Measurements from ENCODE around the gene CAMK2B. TPM values are rescaled to one million over a fixed set of nuclear protein-coding genes. Genes with fewer than 3 reads are reported as not detected.
"Not testable (repeated sequence)": the region's sequence is repeated elsewhere in the genome, so short reads cannot be mapped to it uniquely, and the experiment has no call there.

The CAMK2B gene
- total and polyA plus RNA-seq, 5 donors from 2014 or later: not detected

DNA sequence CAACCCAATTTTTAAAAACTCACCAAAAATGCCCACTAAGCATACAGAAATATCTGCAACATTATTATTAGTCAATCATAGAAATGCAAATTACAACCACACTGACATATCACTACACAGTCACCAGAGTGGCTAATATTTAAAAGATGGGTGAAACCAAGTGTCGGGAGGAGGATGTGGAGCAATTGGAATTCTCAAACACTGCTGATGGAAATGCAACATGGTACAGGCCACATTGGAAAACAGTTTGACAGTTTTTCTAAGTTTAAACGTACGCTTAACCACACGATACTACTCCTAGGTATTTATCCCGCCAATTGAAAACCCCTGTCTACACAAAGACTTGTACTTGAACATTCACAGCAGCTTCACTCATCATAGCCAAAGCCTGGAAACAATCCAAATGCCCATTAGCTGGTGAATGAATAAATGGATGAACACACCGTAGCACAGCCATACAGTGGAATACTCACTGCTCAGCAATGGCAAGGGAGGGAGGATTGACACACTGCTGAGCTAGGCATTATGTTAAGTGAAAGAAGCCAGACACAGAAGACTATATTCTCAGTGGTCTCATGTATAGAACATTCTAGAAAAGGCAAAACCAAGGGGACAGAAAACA, 152.5 kb downstream of the CAMK2B start:
- no peaks in the 10 kb centered on the region for H3K9me3 ChIP-seq (ENCODE audit: control insufficient read depth in 2 of 2, low read length in 2 of 2)
- no peaks in the 10 kb centered on the region for H3K36me3 Mint-ChIP-seq
- H3K4me1 Mint-ChIP-seq: peaks cover 0 to under 1% (median 0%) of the 10 kb centered on the region in 4 donors
- H3K4me1 ChIP-seq (ENCODE audit: control insufficient read depth, insufficient read depth, low read length, poor library complexity, severe bottlenecking): no peaks in the 10 kb centered on the region
- ATAC-seq (ENCODE audit: low read depth in 2 of 2): no peak
- DNase-seq: no peak
- H3K27me3 Mint-ChIP-seq: peaks cover 31% of the 10 kb centered on the region
- no peak overlapping the region for H3K4me3 Mint-ChIP-seq
- H3K4me3 ChIP-seq (ENCODE audit: low read depth, low read length): no peak overlapping the region
- H3K27ac ChIP-seq (ENCODE audit: insufficient read depth, low read length, poor library complexity, severe bottlenecking): no peak overlapping the region
- peaks cover 0 to 6% (median 0%) of the 10 kb centered on the region in 7 donors for H3K9me3 Mint-ChIP-seq
- H3K36me3 ChIP-seq (ENCODE audit: control insufficient read depth, insufficient read depth, low read length): no peaks in the 10 kb centered on the region
- H3K27ac Mint-ChIP-seq: no peak overlapping the region
- no peaks in the 10 kb centered on the region for H3K27me3 ChIP-seq (ENCODE audit: control insufficient read depth, insufficient read depth, low read length)

- Mint-ChIP-seq H3K9me3 (peaks cover 0 to 6% (median 0%) of the 10 kb centered on the region in 7 donors), H3K4me1 (peaks cover 0 to 3% (median 0%) of the 10 kb centered on the region in 4 donors), H3K27ac (no peak overlapping the region), H3K4me3 (no peak overlapping the region), H3K27me3 (peaks cover 34% of the 10 kb centered on the region), H3K36me3 (no peaks in the 10 kb centered on the region)
- H3K4me1 ChIP-seq (ENCODE audit: control insufficient read depth, insufficient read depth, low read length, poor library complexity, severe bottlenecking): no peaks in the 10 kb centered on the region
- no peaks in the 10 kb centered on the region for H3K9me3 ChIP-seq (ENCODE audit: control insufficient read depth in 2 of 2, low read length in 2 of 2)
- H3K27ac ChIP-seq (ENCODE audit: insufficient read depth, low read length, poor library complexity, severe bottlenecking): no peak overlapping the region
- H3K27me3 ChIP-seq (ENCODE audit: control insufficient read depth, insufficient read depth, low read length): no peaks in the 10 kb centered on the region
- no peak overlapping the region for H3K4me3 ChIP-seq (ENCODE audit: low read depth, low read length)
- no peaks in the 10 kb centered on the region for H3K36me3 ChIP-seq (ENCODE audit: control insufficient read depth, insufficient read depth, low read length)
- DNase-seq: no peak
- ATAC-seq (ENCODE audit: low read depth in 2 of 2): no peak
These were observed 153.0 kb downstream of the CAMK2B start for GRCh38 chr7:44172352-44172751.

DNA sequence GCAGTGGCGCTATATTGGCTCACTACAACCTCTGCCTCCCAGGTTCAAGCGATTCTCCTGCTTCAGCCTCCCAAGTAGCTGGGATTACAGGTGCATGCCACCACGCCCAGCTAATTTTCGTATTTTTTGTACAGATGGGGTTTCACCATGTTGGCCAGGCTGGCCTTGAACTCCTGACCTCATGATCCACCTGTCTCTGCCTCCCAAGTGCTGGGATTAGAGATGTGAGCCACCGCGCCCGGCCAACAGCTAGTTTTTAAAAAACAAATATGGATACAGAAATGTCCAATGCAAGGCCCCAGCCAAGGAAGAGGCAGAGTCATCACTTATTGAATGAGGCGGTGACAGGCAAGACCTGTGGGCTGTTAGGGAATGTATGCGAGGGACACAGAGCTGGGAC, 153.5 kb downstream of the CAMK2B start:
- H3K4me1 Mint-ChIP-seq; DNase-seq; ATAC-seq (ENCODE audit: low read depth in 2 of 2); H3K9me3 ChIP-seq (ENCODE audit: control insufficient read depth in 2 of 2, low read length in 2 of 2); H3K4me1 ChIP-seq (ENCODE audit: control insufficient read depth, insufficient read depth, low read length, poor library complexity, severe bottlenecking); H3K27ac ChIP-seq (ENCODE audit: insufficient read depth, low read length, poor library complexity, severe bottlenecking); H3K27ac Mint-ChIP-seq; H3K4me3 Mint-ChIP-seq; H3K4me3 ChIP-seq (ENCODE audit: low read depth, low read length); H3K36me3 ChIP-seq (ENCODE audit: control insufficient read depth, insufficient read depth, low read length); H3K36me3 Mint-ChIP-seq; H3K27me3 ChIP-seq (ENCODE audit: control insufficient read depth, insufficient read depth, low read length); H3K9me3 Mint-ChIP-seq: not testable (repeated sequence)
- peaks cover 35% of the 10 kb centered on the region for H3K27me3 Mint-ChIP-seq

GRCh38 chr7:44167920-44168319, 157.5 kb downstream of the CAMK2B start:
- Histone ChIP-seq H3K4me1 (ENCODE audit: control insufficient read depth, insufficient read depth, low read length, poor library complexity, severe bottlenecking) (no peaks in the 10 kb centered on the region), H3K36me3 (ENCODE audit: control insufficient read depth, insufficient read depth, low read length) (no peaks in the 10 kb centered on the region), H3K4me3 (ENCODE audit: low read depth, low read length) (no peak overlapping the region), H3K27me3 (ENCODE audit: control insufficient read depth, insufficient read depth, low read length) (peaks cover 4% of the 10 kb centered on the region), H3K9me3 (ENCODE audit: control insufficient read depth in 2 of 2, low read length in 2 of 2) (no peaks in the 10 kb centered on the region), H3K27ac (ENCODE audit: insufficient read depth, low read length, poor library complexity, severe bottlenecking) (no peak overlapping the region)
- Mint-ChIP-seq H3K4me3 (no peak overlapping the region), H3K27me3 (peaks cover 28% of the 10 kb centered on the region), H3K27ac (no peak overlapping the region), H3K9me3 (peaks cover 0 to 7% (median 0%) of the 10 kb centered on the region in 7 donors), H3K4me1 (peaks cover 0 to 3% (median 0%) of the 10 kb centered on the region in 4 donors), H3K36me3 (no peaks in the 10 kb centered on the region)
- ATAC-seq (ENCODE audit: low read depth in 2 of 2) (no peak), DNase-seq (no peak)

Other genes starting within 250 kb of the CAMK2B start
- 38.0 TPM for gene POLM, start 243.1 kb downstream of the CAMK2B start, total RNA-seq
- gene POLM, start 243.1 kb downstream of the CAMK2B start, polyA plus RNA-seq: 10 to 100 TPM; 14.8 to 22.3 (median 20.2) TPM
- 4.1 TPM for gene AEBP1, start 221.2 kb downstream of the CAMK2B start, total RNA-seq
- gene AEBP1, start 221.2 kb downstream of the CAMK2B start, polyA plus RNA-seq: 1 to 10 TPM in 1 of 4 donors, under 1 TPM in 3; 0.51 to 1.7 (median 0.89) TPM
- 37.1 TPM for gene POLD2, start 202.0 kb downstream of the CAMK2B start, total RNA-seq
- 10 to 100 TPM; 53.3 to 59.0 (median 55.0) TPM for gene POLD2, start 202.0 kb downstream of the CAMK2B start, polyA plus RNA-seq
- not detected for gene MYL7, start 184.3 kb downstream of the CAMK2B start, total RNA-seq
- not detected for gene MYL7, start 184.3 kb downstream of the CAMK2B start, polyA plus RNA-seq
- not detected for gene GCK, start 136.2 kb downstream of the CAMK2B start, total RNA-seq
- gene GCK, start 136.2 kb downstream of the CAMK2B start, polyA plus RNA-seq: 1 to 10 TPM in 1 of 4 donors, under 1 TPM in 3; 0.47 to 1.2 (median 0.57) TPM
- gene YKT6, start 124.6 kb downstream of the CAMK2B start, total RNA-seq: 79.2 TPM
- 10 to 100 TPM; 24.7 to 44.0 (median 37.7) TPM for gene YKT6, start 124.6 kb downstream of the CAMK2B start, polyA plus RNA-seq
- gene NUDCD3, start 165.1 kb upstream of the CAMK2B start, total RNA-seq: 85.6 TPM
- gene NUDCD3, start 165.1 kb upstream of the CAMK2B start, polyA plus RNA-seq: 10 to 100 TPM; 55.6 to 71.1 (median 66.2) TPM
- 0.10 TPM for gene NPC1L1, start 215.7 kb upstream of the CAMK2B start, total RNA-seq
- under 1 TPM in 1 of 4 donors, not detected in 3; 0.18 TPM for gene NPC1L1, start 215.7 kb upstream of the CAMK2B start, polyA plus RNA-seq
- 108 TPM for gene DDX56, start 248.3 kb upstream of the CAMK2B start, total RNA-seq
- 10 to 100 TPM; 42.3 to 55.1 (median 46.4) TPM for gene DDX56, start 248.3 kb upstream of the CAMK2B start, polyA plus RNA-seq

Measured in CD4-positive, CD25-positive, alpha-beta regulatory T cell (primary cell).